RPMI8226 (cell line): ENCODE data around the gene TRIM56.

Experiments
- DNase-seq: peaks from one replicate; pipeline ENCODE4 v3.0.0-alpha.2; 2015

The TRIM56 gene

GRCh38 chr7:101134399-101134980, 49.2 kb downstream of the TRIM56 start:
- no peak for DNase-seq

- DNase-seq: no peak
Measured at GRCh38 chr7:101137651-101138212, 52.5 kb downstream of the TRIM56 start.

GRCh38 chr7:101138213-101138870, 53.1 kb downstream of the TRIM56 start:
- DNase-seq: peak; percentile 95

GRCh38 chr7:101140339-101140699, 55.0 kb downstream of the TRIM56 start:
- DNase-seq: no peak

GRCh38 chr7:101140746-101141382, 55.6 kb downstream of the TRIM56 start:
- no peak for DNase-seq
